ENCODE data around the gene LRP1-AS. TPM values are rescaled to one million over a fixed set of nuclear protein-coding genes. Genes with fewer than 3 reads are reported as not detected.

Gene LRP1-AS
- not detected for total RNA-seq

DNA sequence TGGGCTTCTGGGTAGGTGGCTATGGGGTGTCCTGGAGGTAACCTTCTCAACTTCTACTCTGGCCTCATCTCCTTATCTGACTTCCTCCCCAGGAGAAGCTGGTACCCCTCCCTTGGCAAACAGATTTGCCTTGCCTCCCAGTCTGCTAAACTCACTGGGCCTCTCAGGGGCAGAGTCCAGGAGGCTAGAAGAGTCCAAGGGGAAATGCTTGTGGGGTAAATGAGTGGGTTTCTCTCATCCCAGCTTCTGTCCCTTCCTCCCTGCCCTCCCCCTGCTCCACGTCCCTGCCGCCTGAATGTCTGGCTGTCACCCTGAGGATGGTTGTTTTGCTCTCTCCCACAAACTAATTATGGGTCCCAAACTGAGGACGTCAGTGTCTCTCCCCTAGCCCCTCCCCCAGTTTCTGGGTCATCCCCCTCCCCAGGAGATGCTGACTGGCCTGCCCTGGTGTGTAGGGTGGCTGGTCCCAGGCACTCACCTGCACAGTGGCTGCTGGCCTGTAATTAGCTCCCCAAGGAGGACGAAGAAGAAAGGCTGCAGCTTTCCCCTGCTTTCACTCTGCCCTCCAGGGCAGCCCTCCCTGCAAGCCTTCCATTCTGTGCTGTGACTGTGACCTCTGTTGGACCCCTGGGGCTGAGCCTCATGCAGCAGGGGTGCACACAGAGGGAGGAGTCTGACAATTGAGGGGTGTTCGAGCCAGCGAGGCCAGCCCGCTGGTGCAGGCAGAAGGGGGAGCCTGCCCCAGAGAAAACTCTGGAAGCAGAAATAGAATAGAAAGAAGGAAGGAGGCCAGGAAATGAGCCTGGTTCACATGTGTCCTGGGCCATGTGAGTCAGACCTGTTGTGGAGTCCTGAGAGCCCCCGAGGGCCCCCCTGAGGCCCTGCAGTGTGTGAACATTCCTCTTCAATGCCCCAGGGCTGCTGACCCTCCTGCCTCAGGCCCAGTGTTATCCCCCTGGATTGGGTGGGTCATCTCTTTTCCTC is at the start of gene LRP1-AS:
TSS of gene LRP1-AS (minus strand) at position 659 of the 984 bp plus-strand sequence.
- Mint-ChIP-seq H3K4me3 (no peak within 1 kb of the TSS), H3K27me3 (no peaks in the 10 kb centered on the region), H3K9me3 (no peaks in the 10 kb centered on the region), H3K27ac (no peak within 1 kb of the TSS), H3K4me1 (no peaks in the 10 kb centered on the region), H3K36me3 (ENCODE audit: low read depth) (no peaks in the 10 kb centered on the region)
- no peak for ATAC-seq (replicated peaks)

DNA sequence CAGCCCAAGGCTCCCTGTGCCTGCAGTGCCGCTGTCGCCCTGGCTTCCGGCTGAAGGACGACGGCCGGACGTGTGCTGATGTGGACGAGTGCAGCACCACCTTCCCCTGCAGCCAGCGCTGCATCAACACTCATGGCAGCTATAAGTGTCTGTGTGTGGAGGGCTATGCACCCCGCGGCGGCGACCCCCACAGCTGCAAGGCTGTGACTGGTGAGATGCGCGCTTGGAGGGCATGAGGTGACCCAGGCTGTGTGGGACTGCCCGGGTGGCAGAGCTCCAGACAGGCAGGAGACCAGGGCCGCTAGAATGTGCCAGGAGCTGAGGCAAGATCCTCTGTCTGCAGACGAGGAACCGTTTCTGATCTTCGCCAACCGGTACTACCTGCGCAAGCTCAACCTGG is 49.5 kb upstream of the LRP1-AS start:
- H3K36me3 Mint-ChIP-seq (ENCODE audit: low read depth), result no peaks in the 10 kb centered on the region
- H3K9me3 Mint-ChIP-seq, result no peaks in the 10 kb centered on the region
- H3K27ac Mint-ChIP-seq, result no peak overlapping the region
- no peak for ATAC-seq (replicated peaks)
- no peak overlapping the region for H3K4me3 Mint-ChIP-seq
- H3K4me1 Mint-ChIP-seq, result no peaks in the 10 kb centered on the region
- H3K27me3 Mint-ChIP-seq, result no peaks in the 10 kb centered on the region

- Mint-ChIP-seq H3K4me3 (no peak overlapping the region), H3K4me1 (no peaks in the 10 kb centered on the region), H3K9me3 (no peaks in the 10 kb centered on the region), H3K27me3 (no peaks in the 10 kb centered on the region), H3K36me3 (ENCODE audit: low read depth) (no peaks in the 10 kb centered on the region), H3K27ac (no peak overlapping the region)
- ATAC-seq (replicated peaks), result no peak
Measured at GRCh38 chr12:57196439-57196838, 49.0 kb upstream of the LRP1-AS start.

DNA sequence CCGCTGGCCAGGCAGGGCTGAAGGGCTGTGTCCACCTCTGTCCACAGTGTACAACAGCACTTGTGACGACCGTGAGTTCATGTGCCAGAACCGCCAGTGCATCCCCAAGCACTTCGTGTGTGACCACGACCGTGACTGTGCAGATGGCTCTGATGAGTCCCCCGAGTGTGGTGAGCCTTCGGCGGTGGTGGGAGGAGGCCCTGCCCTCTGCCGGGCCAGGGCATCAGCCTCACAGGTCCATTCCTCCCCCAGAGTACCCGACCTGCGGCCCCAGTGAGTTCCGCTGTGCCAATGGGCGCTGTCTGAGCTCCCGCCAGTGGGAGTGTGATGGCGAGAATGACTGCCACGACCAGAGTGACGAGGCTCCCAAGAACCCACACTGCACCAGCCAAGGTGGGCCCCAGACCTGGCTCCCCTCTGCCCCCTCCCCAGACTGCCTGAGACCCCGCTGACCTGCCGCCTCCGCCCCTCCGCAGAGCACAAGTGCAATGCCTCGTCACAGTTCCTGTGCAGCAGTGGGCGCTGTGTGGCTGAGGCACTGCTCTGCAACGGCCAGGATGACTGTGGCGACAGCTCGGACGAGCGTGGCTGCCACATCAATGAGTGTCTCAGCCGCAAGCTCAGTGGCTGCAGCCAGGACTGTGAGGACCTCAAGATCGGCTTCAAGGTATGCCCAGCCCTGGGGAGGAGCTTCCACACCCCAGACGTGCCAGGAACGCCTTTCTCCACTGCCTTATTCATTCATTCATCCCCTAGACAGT is 48.4 kb upstream of the LRP1-AS start:
- H3K27me3 Mint-ChIP-seq, result no peaks in the 10 kb centered on the region
- no peaks in the 10 kb centered on the region for H3K36me3 Mint-ChIP-seq (ENCODE audit: low read depth)
- ATAC-seq (replicated peaks), result no peak
- H3K9me3 Mint-ChIP-seq, result no peaks in the 10 kb centered on the region
- no peak overlapping the region for H3K4me3 Mint-ChIP-seq
- no peaks in the 10 kb centered on the region for H3K4me1 Mint-ChIP-seq
- no peak overlapping the region for H3K27ac Mint-ChIP-seq

DNA sequence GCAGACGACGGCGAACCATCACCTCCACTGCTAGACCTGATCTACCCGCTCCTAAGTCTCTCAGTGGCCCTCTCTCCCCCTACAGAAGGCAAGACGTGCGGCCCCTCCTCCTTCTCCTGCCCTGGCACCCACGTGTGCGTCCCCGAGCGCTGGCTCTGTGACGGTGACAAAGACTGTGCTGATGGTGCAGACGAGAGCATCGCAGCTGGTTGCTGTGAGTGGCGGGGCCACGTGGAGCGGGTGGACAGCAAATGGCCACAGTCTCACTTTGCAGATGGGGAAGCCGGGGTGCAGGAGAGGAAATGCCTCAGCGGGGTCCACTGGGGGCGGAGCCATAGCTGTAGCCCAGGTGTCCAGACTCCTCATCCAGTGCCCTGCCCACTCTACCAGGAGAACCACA is 47.8 kb upstream of the LRP1-AS start:
- H3K27me3 Mint-ChIP-seq, result no peaks in the 10 kb centered on the region
- H3K9me3 Mint-ChIP-seq, result no peaks in the 10 kb centered on the region
- no peaks in the 10 kb centered on the region for H3K4me1 Mint-ChIP-seq
- ATAC-seq (replicated peaks), result no peak
- H3K4me3 Mint-ChIP-seq, result no peak overlapping the region
- no peaks in the 10 kb centered on the region for H3K36me3 Mint-ChIP-seq (ENCODE audit: low read depth)
- no peak overlapping the region for H3K27ac Mint-ChIP-seq

GRCh38 chr12:57194253-57194652 is 46.8 kb upstream of the LRP1-AS start:
- Mint-ChIP-seq H3K27ac (no peak overlapping the region), H3K4me3 (no peak overlapping the region), H3K4me1 (no peaks in the 10 kb centered on the region), H3K27me3 (no peaks in the 10 kb centered on the region), H3K9me3 (no peaks in the 10 kb centered on the region), H3K36me3 (ENCODE audit: low read depth) (no peaks in the 10 kb centered on the region)
- ATAC-seq (replicated peaks), result no peak

DNA sequence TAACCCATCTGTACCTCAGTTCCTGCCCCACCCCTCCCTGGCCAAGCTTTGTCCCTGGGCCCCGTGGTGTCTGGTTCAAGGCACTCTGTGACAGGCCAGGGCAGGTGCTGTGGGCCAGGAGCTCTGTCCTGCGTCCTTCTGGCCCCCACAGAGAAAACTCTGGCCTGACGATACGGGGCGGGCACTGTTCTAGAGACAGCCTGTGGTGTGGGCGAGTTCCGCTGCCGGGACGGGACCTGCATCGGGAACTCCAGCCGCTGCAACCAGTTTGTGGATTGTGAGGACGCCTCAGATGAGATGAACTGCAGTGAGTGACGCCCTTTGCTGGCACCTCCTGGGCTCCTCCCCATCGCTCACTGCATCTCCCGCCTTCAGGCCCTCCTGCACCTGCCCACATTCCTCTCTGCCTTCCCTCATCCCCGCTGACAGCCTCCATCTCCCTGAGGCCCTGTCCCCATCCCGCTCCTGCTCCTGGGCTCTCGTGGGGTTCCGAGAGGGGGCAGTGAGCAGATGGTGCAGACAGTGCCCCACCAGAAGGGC is 46.4 kb upstream of the LRP1-AS start:
- Mint-ChIP-seq H3K4me1 (no peaks in the 10 kb centered on the region), H3K27ac (no peak overlapping the region), H3K27me3 (no peaks in the 10 kb centered on the region), H3K9me3 (no peaks in the 10 kb centered on the region), H3K4me3 (no peak overlapping the region), H3K36me3 (ENCODE audit: low read depth) (no peaks in the 10 kb centered on the region)
- ATAC-seq (replicated peaks), result no peak

DNA sequence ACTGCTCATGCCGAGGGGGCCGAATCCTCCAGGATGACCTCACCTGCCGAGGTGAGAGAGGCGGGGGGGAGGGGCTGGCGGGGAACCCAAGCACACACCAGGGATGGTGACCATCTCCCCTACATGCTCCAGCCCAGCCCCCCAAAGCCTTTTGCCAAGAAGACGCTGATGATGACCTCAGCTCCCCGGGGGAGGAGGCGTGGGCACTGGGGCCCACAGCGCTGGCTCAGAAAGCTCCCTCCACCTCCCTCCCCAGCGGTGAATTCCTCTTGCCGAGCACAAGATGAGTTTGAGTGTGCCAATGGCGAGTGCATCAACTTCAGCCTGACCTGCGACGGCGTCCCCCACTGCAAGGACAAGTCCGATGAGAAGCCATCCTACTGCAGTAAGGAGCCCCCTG is 45.5 kb upstream of the LRP1-AS start:
- H3K4me1 Mint-ChIP-seq, result no peaks in the 10 kb centered on the region
- H3K9me3 Mint-ChIP-seq, result no peaks in the 10 kb centered on the region
- ATAC-seq (replicated peaks), result no peak
- H3K27me3 Mint-ChIP-seq, result no peaks in the 10 kb centered on the region
- no peaks in the 10 kb centered on the region for H3K36me3 Mint-ChIP-seq (ENCODE audit: low read depth)
- H3K27ac Mint-ChIP-seq, result no peak overlapping the region
- H3K4me3 Mint-ChIP-seq, result no peak overlapping the region

DNA sequence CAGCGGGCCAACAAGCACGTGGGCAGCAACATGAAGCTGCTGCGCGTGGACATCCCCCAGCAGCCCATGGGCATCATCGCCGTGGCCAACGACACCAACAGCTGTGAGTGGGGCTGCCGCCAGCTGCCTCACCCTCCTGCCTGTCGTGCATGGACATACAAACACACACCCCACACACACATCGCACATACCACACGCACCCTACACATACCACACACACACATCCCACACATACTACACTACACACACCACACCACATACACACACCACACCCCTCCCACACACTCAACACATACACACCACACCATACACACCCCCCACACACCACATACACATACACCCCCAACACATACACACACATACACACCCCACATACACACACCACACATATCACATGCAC is 44.0 kb upstream of the LRP1-AS start:
- Mint-ChIP-seq H3K4me3 (no peak overlapping the region), H3K36me3 (ENCODE audit: low read depth) (no peaks in the 10 kb centered on the region), H3K4me1 (no peaks in the 10 kb centered on the region), H3K9me3 (no peaks in the 10 kb centered on the region), H3K27me3 (no peaks in the 10 kb centered on the region), H3K27ac (no peak overlapping the region)
- ATAC-seq (replicated peaks), result no peak

DNA sequence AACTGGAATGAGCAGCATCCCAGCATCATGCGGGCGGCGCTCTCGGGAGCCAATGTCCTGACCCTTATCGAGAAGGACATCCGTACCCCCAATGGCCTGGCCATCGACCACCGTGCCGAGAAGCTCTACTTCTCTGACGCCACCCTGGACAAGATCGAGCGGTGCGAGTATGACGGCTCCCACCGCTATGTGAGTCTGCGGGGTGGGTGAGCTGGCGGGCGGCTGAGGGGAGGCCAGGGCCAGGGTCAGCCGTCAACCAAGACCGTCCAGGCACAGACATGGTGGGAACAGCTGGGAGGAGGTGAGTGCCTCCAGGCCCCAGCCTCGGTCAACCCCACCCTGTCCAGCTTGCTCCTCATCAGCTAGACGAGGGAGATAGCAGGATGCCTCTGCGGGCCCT is 43.4 kb upstream of the LRP1-AS start:
- Mint-ChIP-seq H3K9me3 (no peaks in the 10 kb centered on the region), H3K4me1 (no peaks in the 10 kb centered on the region), H3K27ac (no peak overlapping the region), H3K27me3 (no peaks in the 10 kb centered on the region), H3K4me3 (no peak overlapping the region), H3K36me3 (ENCODE audit: low read depth) (no peaks in the 10 kb centered on the region)
- no peak for ATAC-seq (replicated peaks)

DNA sequence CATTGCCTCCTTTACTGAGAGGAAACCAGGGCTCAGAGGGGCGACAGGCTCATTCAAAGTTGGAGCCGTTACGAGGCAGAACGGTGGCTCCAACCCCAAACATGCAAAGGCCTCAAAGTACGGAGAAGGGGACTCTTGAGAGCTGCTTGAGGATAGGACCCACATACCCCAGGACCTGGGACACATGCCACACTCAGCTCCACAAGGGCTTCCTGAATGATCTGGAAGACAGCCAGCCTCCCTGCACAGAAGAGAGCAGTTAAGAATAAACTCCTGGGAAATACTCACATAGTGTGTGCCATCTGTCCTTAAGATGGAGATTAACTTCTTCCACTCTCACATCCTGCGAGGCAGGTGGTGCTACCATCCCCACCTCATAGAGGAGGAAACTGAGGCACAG is 42.6 kb upstream of the LRP1-AS start:
- Mint-ChIP-seq H3K4me1 (no peaks in the 10 kb centered on the region), H3K9me3 (no peaks in the 10 kb centered on the region), H3K4me3 (no peak overlapping the region), H3K27me3 (no peaks in the 10 kb centered on the region), H3K27ac (no peak overlapping the region), H3K36me3 (ENCODE audit: low read depth) (no peaks in the 10 kb centered on the region)
- ATAC-seq (replicated peaks), result no peak

DNA sequence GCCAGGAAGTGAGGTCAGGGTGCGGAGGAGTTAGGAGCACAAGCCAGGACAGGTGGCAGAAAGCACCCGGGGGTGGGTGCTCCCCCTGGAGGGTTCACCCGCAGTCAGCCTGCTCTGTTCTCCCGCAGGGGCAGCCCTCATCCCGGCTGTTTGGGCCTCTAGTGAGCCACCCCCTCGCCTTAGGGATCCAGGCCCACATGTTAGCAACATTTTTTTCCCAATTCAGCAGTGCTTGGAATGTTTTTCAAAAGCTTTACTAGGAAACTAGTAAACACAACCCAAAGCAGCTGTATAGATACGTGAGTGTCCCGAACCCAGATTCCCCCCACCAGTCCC is 40.6 kb upstream of the LRP1-AS start:
- Mint-ChIP-seq H3K4me3 (no peak overlapping the region), H3K9me3 (no peaks in the 10 kb centered on the region), H3K36me3 (ENCODE audit: low read depth) (no peaks in the 10 kb centered on the region), H3K27ac (no peak overlapping the region), H3K4me1 (no peaks in the 10 kb centered on the region), H3K27me3 (no peaks in the 10 kb centered on the region)
- ATAC-seq (replicated peaks), result no peak

DNA sequence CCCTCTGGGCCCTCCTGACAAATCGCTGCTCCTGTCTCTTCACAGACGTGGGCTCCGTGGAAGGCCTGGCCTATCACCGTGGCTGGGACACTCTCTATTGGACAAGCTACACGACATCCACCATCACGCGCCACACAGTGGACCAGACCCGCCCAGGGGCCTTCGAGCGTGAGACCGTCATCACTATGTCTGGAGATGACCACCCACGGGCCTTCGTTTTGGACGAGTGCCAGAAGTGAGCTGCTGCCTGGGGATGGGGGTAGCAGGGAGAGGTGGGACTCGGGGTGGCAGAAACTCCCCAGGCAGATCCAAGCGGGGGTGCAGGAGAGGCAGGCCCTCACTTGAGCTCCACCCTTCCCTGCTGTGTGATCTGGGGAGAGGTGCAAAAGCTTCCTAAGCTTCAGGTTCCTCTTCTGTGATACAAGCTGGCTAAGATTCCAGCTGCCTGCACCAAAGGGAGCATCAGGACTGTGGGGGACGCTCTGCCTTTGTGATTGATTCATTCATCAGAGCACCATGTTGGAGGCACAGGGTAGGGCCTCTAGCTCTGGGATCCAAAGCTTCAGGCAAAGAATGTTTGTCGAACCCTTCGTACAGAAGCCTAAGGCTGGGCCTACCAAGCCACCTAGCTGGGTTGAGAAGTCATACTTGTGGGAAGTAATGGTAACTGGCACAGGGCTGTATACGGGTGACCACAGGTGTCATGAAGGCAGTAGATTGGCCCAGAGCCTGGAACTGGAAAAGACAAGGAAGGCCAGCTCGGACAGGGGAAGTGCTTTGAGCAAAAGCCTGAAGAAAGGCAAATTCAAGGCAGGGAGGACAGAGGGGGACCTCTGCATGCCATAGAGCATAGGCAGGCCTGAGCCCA is 40.0 kb upstream of the LRP1-AS start:
- no peaks in the 10 kb centered on the region for H3K27me3 Mint-ChIP-seq
- ATAC-seq (replicated peaks), result no peak
- H3K4me1 Mint-ChIP-seq, result no peaks in the 10 kb centered on the region
- no peak overlapping the region for H3K27ac Mint-ChIP-seq
- H3K9me3 Mint-ChIP-seq, result no peaks in the 10 kb centered on the region
- H3K36me3 Mint-ChIP-seq (ENCODE audit: low read depth), result no peaks in the 10 kb centered on the region
- no peak overlapping the region for H3K4me3 Mint-ChIP-seq

DNA sequence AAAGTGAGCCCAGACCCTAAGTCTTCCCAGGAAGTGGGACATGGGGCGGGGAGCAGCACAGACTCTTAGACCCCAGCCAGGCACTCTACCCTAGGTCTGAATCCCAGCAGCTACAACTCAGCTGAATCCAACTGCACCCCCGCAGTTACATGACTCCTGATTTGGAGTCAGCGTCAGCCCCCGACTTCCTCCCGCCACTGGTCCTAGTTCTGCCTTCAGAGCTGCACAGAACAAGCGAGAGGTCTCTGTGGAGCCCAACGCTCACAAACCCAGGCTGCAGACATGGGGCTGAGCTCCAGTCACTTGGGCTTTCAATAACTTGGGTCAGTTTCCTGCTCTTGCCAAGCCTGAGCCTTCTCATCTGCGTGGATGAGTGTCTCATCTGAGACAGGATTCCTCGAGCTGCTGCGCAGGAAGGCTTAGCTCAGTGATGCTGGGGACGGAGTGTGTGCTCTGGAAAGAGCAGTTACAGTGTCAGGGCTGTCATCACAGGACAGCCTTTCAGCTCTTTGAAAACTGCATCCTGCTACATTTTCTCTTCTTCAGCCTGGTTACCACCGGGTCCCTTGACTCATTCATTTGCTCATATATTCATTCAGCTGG is 38.6 kb upstream of the LRP1-AS start:
- Mint-ChIP-seq H3K9me3 (no peaks in the 10 kb centered on the region), H3K4me1 (no peaks in the 10 kb centered on the region), H3K4me3 (no peak overlapping the region), H3K36me3 (ENCODE audit: low read depth) (no peaks in the 10 kb centered on the region), H3K27ac (no peak overlapping the region), H3K27me3 (no peaks in the 10 kb centered on the region)
- ATAC-seq (replicated peaks), result no peak

Data from activated T-helper 17 cell treated with anti-CD3 and anti-CD28 coated beads, Interleukin-2, amount 50 U/mL, for 72 hours (primary cell).